Coronary artery (tissue), 2 donors: ENCODE measurements around the gene TPSB2.
"Not testable (repeated sequence)": the region's sequence is repeated elsewhere in the genome, so short reads cannot be mapped to it uniquely, and the experiment has no call there.

Experiments used
- DNase-seq: peaks from one replicate; pipeline ENCODE4 v3.0.0-alpha.2; 2017; ENCODE audit warnings: low spot score
- H3K27ac ChIP-seq, 2 donors: fragments of 200-600 bp; sonication (generic); one replicate each; pipeline ENCODE4 v1.5.1; 2016 to 2019
- H3K4me3 ChIP-seq: fragments of 200-600 bp; sonication (generic); 2 replicates; pipeline ENCODE4 v1.5.1; 2016; ENCODE audit warnings: mild to moderate bottlenecking, moderate library complexity
- TF ChIP-seq, protein P1 (sequence below): fragments of 200-600 bp; sonication (generic); IDR thresholded peaks from one replicate; pipeline ENCODE4 v1.5.1; 2019; ENCODE audit warnings: antibody characterized with exemption

TPSB2 gene

DNA sequence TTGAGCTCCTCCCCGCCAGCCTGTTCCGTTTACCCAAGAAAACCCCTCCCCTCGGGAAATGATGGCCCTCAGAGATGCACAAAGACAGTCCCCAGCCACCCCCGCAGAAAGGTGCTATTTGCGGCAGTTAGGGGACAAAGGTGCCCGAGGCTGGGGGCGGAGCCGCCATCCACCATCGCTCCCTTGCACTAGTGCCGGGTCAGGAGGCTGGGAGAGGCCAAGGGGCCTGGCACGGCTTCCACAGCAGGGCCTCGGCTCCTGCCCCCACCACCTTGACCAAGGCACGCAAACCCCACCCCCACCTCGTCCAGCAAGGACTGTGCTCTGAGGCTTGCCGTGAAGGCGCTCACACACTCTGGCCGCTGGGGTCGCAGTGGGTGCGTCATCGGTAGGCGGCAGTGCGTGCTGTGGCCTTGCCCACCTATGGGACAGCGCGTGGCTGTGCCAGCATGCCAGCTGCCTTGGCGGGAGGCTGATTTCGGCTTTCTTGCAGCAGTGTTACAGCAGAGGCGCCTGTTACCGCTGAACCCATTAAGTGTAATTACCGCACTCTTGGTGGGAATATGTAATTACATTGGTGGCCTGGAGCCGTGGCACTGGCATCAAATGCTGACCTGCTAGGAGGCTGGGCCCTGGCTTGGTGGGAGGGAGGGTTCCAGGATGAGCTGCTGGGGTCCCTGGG, 36.7 kb downstream of the TPSB2 start:
- no peak overlapping the region for H3K4me3 ChIP-seq
- no peak for DNase-seq
- H3K27ac ChIP-seq = no peak overlapping the region
- TF ChIP-seq, protein P1, sequence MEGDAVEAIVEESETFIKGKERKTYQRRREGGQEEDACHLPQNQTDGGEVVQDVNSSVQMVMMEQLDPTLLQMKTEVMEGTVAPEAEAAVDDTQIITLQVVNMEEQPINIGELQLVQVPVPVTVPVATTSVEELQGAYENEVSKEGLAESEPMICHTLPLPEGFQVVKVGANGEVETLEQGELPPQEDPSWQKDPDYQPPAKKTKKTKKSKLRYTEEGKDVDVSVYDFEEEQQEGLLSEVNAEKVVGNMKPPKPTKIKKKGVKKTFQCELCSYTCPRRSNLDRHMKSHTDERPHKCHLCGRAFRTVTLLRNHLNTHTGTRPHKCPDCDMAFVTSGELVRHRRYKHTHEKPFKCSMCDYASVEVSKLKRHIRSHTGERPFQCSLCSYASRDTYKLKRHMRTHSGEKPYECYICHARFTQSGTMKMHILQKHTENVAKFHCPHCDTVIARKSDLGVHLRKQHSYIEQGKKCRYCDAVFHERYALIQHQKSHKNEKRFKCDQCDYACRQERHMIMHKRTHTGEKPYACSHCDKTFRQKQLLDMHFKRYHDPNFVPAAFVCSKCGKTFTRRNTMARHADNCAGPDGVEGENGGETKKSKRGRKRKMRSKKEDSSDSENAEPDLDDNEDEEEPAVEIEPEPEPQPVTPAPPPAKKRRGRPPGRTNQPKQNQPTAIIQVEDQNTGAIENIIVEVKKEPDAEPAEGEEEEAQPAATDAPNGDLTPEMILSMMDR = no peak

DNA sequence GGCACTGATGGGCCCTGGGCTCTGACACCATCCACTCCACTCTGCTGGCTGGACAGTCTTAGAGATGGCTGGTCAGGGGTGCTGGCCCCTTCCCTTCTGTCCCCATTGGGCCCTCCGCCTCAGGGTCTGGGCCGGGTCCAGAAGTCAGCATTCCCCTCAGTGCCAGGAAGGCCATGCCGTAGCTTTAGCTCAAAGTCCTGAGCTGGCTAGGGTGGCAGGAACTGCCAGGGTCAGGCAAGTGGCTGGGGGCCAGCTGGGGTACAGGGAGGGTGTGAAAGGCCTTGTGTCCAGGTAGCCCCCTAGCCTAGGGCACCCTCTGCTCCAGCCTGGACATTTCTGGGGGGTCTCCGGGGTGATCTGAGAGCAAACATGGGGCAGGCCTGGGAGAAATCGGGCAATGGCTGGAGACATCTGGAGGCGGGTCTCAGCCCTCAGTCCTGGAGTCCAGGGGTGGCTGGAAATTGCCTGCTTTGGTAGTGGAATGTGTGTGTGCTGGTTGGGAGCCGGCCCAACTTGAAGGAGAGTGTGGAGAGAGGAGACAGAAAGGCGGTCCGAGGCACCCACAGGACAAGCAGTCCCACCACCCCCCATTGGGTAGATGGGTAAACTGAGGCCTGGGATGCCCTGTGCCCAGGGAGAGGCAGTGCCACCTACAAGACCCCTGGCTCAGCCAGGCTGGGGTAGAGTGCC, 37.5 kb downstream of the TPSB2 start:
- TF ChIP-seq, protein P1 = no peak
- no peak for DNase-seq
- Histone ChIP-seq H3K4me3 (no peak overlapping the region), H3K27ac (peak overlapping the region; percentile 48 to 53)

DNA sequence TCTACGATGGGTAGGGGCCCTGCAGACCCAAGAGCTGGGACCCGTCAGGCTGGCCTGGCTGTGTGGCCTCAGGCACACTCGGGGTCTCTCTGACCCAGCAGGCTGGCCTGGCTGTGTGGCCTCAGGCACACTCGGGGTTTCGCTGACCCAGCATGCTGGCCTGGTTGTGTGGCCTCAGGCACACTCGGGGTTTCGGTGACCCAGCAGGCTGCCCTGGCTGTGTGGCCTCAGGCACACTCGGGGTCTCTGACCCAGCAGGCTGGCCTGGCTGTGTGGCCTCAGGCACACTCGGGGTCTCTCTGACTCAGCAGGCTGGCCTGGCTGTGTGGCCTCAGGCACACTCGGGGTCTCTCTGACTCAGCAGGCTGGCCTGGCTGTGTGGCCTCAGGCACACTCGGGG, 39.2 kb downstream of the TPSB2 start:
- not testable (repeated sequence) for H3K4me3 ChIP-seq

DNA sequence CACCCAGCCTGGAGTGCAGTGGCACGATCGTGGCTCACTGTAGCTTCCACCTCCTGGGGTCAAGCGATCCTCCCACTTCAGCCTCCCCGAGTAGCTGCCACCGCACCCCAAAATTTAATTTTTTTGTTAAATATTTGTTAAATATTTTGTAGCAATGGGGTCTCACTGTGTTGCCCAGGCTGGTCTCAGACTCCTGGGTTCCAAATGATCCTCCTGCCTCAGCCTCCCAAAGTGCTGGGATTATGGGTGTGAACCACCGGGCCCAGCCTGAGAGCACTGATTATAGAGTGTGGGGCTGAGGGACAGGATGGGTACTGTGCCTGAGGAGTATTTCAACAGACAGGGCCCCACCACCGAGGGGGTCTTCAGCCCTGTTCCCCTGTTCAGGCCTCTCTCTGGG, 40.5 kb downstream of the TPSB2 start:
- no peak overlapping the region for H3K4me3 ChIP-seq
- DNase-seq = no peak
- no peak overlapping the region for H3K27ac ChIP-seq
- TF ChIP-seq, protein P1 = no peak

More for the DNA sequence above, 39.2 kb downstream of the TPSB2 start:
- DNase-seq, H3K27ac ChIP-seq: not testable (repeated sequence)

DNA sequence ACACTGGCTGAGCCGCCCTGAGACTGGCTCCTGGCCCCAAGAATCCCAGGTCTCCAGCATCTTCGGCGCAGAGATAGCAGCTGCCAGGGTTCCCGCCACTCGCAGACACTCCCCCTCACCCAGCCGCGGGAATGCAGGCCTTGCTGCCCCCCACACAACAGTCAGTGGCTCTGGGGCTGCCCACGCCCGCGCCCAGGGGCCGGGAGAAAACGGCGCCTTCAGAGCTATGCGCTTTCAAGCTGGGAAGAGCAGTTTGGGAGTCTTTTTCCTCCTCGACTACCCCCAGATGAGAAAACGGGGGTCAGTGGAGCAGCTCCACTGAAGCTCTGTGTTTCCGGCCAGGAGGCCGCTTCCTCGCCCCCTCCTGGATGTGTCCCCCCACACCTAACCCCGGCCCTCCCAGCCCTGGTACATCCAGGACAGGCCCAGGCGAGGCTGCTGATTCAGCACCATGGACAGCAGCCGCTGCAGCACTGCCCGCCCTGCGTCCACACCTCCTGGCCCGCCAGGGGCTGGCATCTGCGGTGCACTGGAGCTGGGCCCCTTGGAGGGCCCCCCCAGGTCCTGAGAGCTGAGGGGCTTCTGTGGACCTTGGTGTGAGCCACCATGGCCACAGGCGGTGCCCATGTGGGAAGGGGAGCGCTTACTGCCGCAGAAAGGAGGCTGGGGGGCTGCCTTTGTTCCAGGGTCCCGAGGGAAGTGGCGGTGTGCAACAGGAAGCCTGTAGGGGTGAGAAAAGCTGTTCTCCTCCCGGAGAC, 41.4 kb downstream of the TPSB2 start:
- no peak for DNase-seq
- Histone ChIP-seq H3K27ac (no peak overlapping the region), H3K4me3 (no peak overlapping the region)
- TF ChIP-seq, protein P1 = no peak

DNA sequence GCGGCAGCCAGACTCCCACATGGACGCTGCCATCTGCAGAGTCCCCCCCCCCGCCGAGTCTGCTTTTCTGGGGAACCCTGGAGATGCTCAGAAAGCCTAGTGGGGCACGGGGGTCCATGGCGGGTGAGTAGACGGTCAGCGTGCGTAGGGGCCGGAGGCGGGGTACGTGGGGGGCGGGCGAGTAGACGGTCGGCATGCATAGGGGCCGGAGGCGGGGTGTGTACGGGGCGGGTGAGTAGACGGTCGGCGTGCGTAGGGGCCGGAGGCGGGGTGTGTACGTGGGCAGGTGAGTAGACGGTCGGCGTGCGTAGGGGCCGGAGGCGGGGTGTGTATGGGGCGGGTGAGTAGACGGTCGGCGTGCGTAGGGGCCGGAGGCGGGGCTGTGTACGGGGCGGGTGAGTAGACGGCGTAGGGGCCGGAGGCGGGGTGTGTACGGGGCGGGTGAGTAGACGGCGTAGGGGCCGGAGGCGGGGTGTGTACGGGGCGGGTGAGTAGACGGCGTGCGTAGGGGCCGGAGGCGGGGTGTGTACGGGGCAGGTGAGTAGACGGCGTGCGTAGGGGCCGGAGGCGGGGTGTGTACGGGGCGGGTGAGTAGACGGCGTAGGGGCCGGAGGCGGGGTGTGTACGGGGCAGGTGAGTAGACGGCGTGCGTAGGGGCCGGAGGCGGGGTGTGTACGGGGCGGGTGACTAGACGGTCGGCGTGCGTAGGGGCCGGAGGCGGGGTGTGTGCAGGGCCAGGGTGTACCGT, 44.4 kb downstream of the TPSB2 start:
- not testable (repeated sequence) for DNase-seq, H3K27ac ChIP-seq, H3K4me3 ChIP-seq

DNA sequence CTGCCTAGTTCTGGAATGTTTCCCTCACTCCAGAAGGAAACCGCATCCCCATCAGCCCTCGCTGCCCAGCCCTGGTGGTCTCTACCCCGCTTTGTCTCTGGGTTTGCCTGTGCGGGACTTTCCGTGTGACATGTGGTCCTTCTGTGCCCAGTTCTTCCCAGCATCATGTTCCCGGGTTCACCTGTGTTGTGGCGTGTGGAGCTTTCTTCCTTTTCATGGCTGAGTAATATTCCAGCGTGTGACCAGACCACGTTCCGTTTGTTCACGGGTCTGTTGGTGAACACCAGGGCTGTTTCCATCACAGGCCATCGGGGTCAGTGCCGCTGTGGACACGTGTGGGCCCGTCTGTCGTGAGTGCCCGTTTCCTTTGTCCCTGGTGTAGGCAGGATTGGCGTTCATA, 45.0 kb downstream of the TPSB2 start:
- TF ChIP-seq, protein P1 = no peak
- peak overlapping the region in 1 of 2 donors; percentile 98 for H3K27ac ChIP-seq
- no peak overlapping the region for H3K4me3 ChIP-seq
- no peak for DNase-seq
